Panc1 (cell line): ENCODE data around the gene TMX4. TPM values are rescaled to one million over a fixed set of nuclear protein-coding genes. Genes with fewer than 3 reads are reported as not detected.
"Not testable (repeated sequence)": the region's sequence is repeated elsewhere in the genome, so short reads cannot be mapped to it uniquely, and the experiment has no call there.

Experiments used
- ATAC-seq: fragments of 200-7000 bp; cut with Tn5 transposase; 2 replicates; pipeline ENCODE4 v1.9.1; 2020; ENCODE audit warnings: mild to moderate bottlenecking, moderate library complexity
- BruUV-seq: library from RNA; stranded (reverse); fragments of 400-500 nt; replicated peaks from 2 replicates; lab custom pipeline; 2021; lab: Mats Ljungman, UMichigan
- CTCF ChIA-PET: fragments of 300-600 bp; sonication (Branson Sonifier 250); formaldehyde crosslinking; loops from one replicate; lab custom pipeline; 2022; ENCODE audit warnings: antibody characterized with exemption; lab: Charles Lee
- POLR2A ChIA-PET: fragments of 300-600 bp; sonication (Branson Sonifier 250); formaldehyde crosslinking; loops from one replicate; lab custom pipeline; 2022; ENCODE audit warnings: antibody characterized with exemption; lab: Charles Lee
- DNase-seq: peaks from one replicate; pipeline ENCODE4 v3.0.0-alpha.2; 2010; ENCODE audit warnings: low read depth, low spot score
- H3K27ac ChIP-seq: 2 replicates; pipeline ENCODE4 v1.5.1; 2011; ENCODE audit warnings: mild to moderate bottlenecking, low read length, inconsistent platforms
- H3K27me3 ChIP-seq: fragments of 200-500 bp; sonication (Bioruptor generic); 2 replicates; pipeline ENCODE4 v1.6.0; 2014; ENCODE audit warnings: low read length, inconsistent platforms; ENCODE audit not compliant: control insufficient read depth, insufficient read depth
- H3K36me3 ChIP-seq: fragments of 200-500 bp; sonication (Bioruptor generic); 2 replicates; pipeline ENCODE4 v1.5.1; 2014; ENCODE audit warnings: inconsistent platforms, mild to moderate bottlenecking, low read length, moderate library complexity; ENCODE audit not compliant: control insufficient read depth, insufficient read depth
- H3K4me1 ChIP-seq: 2 replicates; pipeline ENCODE4 v1.5.1; 2011; ENCODE audit warnings: inconsistent platforms, mild to moderate bottlenecking, low read length, moderate library complexity; ENCODE audit not compliant: control insufficient read depth, insufficient read depth
- H3K4me3 ChIP-seq, 2 experiments: 2 replicates each; pipeline ENCODE4 v1.5.1; 2011 to 2012; ENCODE audit warnings: low read depth in 2 of 2, low read length in 2 of 2, mild to moderate bottlenecking in 2 of 2, inconsistent platforms in 1 of 2, moderate library complexity in 1 of 2
- H3K9me3 ChIP-seq: fragments of 200-500 bp; sonication (Bioruptor generic); 2 replicates; pipeline ENCODE4 v1.5.1; 2014; ENCODE audit warnings: low read depth, mild to moderate bottlenecking, inconsistent platforms, low read length, moderate library complexity; ENCODE audit not compliant: control insufficient read depth, insufficient read depth
- CTCF ChIP-seq: fragments of 450-650 bp; IDR thresholded peaks from 2 replicates; pipeline ENCODE4 v1.5.1; 2017; ENCODE audit warnings: mild to moderate bottlenecking
- POLR2AphosphoS5 ChIP-seq: IDR thresholded peaks from 2 replicates; pipeline ENCODE4 v1.6.1; 2012; ENCODE audit warnings: mild to moderate bottlenecking, low read depth, low read length, moderate library complexity
- REST ChIP-seq, 2 experiments: IDR thresholded peaks; 2 replicates each; pipeline ENCODE4 v1.6.1; 2011 to 2012; ENCODE audit warnings: low read depth in 2 of 2, control low read depth in 1 of 2, low read length in 1 of 2, mild to moderate bottlenecking in 1 of 2, moderate library complexity in 1 of 2; ENCODE audit not compliant: insufficient read depth in 1 of 2
- SIN3A ChIP-seq: IDR thresholded peaks from 2 replicates; pipeline ENCODE4 v1.6.1; 2012; ENCODE audit warnings: low read depth, mild to moderate bottlenecking, low read length, moderate library complexity, borderline replicate concordance; ENCODE audit not compliant: insufficient read depth
- TCF7L2 ChIP-seq: IDR thresholded peaks from 2 replicates; pipeline ENCODE4 v1.6.1; 2011; ENCODE audit warnings: mild to moderate bottlenecking, low read depth, low read length, inconsistent platforms
- in situ Hi-C: cut with HindIII; loops from 2 replicates; pipeline ENCODE4 v1.10.0; 2016; ENCODE audit warnings: low sequenced_read_pairs, low pct_unique_long_range_greater_than_20kb
- intact Hi-C: fragments of 100-400 bp; cut with micrococcal nuclease; formaldehyde crosslinking; loops from one replicate; pipeline ENCODE4 v1.10.0; 2022; ENCODE audit not compliant: unreplicated experiment
- total RNA-seq: library from RNA; stranded (reverse); gene quantifications from one replicate; pipeline ENCODE4 v1.2.1, GENCODE V29; 2021; ENCODE audit not compliant: unreplicated experiment

The TMX4 gene
- total RNA-seq, 1 experiment from 2014 or later = 34.6 TPM

- H3K4me1 ChIP-seq = no peaks in the 10 kb centered on the region
- no peak for TF ChIP-seq REST (IDR thresholded peaks at IDR 0.05; ENCODE audit: insufficient read depth in 1 of 2, low read depth in 2 of 2, low read length in 1 of 2)
- TF ChIP-seq TCF7L2 = no peak
- no peak for TF ChIP-seq SIN3A
- no peak for TF ChIP-seq POLR2AphosphoS5
- intact Hi-C loops (no loop called here), in situ Hi-C loops (no loop called here)
- no peaks in the 10 kb centered on the region for H3K36me3 ChIP-seq
- ChIA-PET POLR2A (no interaction called here), CTCF (no interaction called here)
- no peaks in the 10 kb centered on the region for H3K9me3 ChIP-seq
- H3K27ac ChIP-seq = no peak overlapping the region
- DNase-seq (no peak), ATAC-seq (no peak)
- peaks cover 12% of the 10 kb centered on the region; the same call in 1 of the 2 replicates for H3K27me3 ChIP-seq
- H3K4me3 ChIP-seq = no peak overlapping the region
- BruUV-seq = no TSS peak
These were observed 13.7 kb upstream of the TMX4 start for GRCh38 chr20:8033151-8033841.

GRCh38 chr20:8032499-8032898, 12.9 kb upstream of the TMX4 start:
- BruUV-seq = no TSS peak
- intact Hi-C loops = no loop called here
- CTCF ChIA-PET = no interaction called here
- Histone ChIP-seq H3K27me3 (peaks cover 12% of the 10 kb centered on the region; the same call in 1 of the 2 replicates), H3K36me3 (no peaks in the 10 kb centered on the region), H3K4me3 (no peak overlapping the region), H3K27ac (no peak overlapping the region), H3K9me3 (no peaks in the 10 kb centered on the region), H3K4me1 (no peaks in the 10 kb centered on the region)
- ATAC-seq (no peak), DNase-seq (no peak)
- in situ Hi-C loops = no loop called here
- no peak for TF ChIP-seq TCF7L2
- TF ChIP-seq SIN3A = no peak
- no peak for TF ChIP-seq REST (IDR thresholded peaks at IDR 0.05; ENCODE audit: insufficient read depth in 1 of 2, low read depth in 2 of 2, low read length in 1 of 2)
- TF ChIP-seq POLR2AphosphoS5 = no peak
- no peak for TF ChIP-seq CTCF
- POLR2A ChIA-PET = no interaction called here

GRCh38 chr20:8031539-8031938, 12.0 kb upstream of the TMX4 start:
- H3K9me3 ChIP-seq, H3K36me3 ChIP-seq, intact Hi-C loops, DNase-seq, H3K27ac ChIP-seq, POLR2A ChIA-PET, in situ Hi-C loops, BruUV-seq, H3K4me3 ChIP-seq, ATAC-seq, H3K4me1 ChIP-seq, CTCF ChIA-PET, H3K27me3 ChIP-seq: not testable (repeated sequence)
